ENCODE results near the gene DUS1L. TPM values are rescaled to one million over a fixed set of nuclear protein-coding genes. Genes with fewer than 3 reads are reported as not detected.

DUS1L gene
- polyA plus RNA-seq, 1 donor, result 90.4 TPM

DNA sequence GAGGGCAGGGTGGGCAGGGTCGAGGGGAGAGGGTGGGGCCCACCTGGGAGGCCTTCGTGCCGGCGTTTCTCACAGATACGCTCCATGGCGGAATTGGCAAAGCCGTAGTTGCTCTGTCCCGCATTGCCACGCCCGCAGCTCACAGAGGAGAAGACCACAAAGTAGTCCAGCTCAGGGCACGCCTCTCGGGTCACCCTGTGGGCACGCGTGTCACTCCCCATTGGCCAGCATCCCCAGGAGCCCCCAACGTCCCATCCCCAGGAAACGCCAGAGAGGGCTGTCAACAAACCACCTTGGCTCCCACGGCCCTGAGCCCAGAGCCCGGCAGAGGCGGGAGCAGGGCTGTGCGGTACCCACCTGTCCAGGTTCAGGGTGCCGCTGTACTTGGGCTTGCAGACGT lies 16.4 kb upstream of the DUS1L start:
- H3K4me1 ChIP-seq (ENCODE audit: control insufficient read depth, insufficient read depth, low read length), result peaks cover 3% of the 10 kb centered on the region

DNA sequence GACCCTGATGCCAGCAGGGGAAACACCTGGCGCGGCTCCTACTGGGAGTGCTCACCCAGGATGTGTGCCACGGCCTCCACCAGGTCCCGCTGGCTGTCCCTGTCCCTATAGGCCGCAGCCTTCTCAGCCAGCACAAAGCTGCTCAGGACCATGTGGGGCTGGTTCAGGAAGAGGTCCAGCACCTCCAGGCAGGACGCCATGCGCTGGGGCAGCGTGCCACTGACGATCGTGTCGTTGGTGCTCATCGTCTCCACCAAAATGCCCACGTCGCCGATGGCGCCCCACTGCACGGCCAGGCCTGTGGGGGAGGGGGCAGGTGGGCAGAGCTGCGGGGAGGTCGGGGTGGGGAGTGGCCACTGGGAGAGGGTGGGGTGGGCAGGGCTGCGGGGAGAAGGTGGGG lies 15.9 kb upstream of the DUS1L start:
- Histone ChIP-seq H3K9me3 (ENCODE audit: control insufficient read depth, low read depth, low read length) (peaks cover 4% of the 10 kb centered on the region), H3K27ac (ENCODE audit: low read length) (no peak overlapping the region), H3K4me3 (ENCODE audit: low read length) (no peak overlapping the region), H3K4me1 (ENCODE audit: control insufficient read depth, insufficient read depth, low read length) (peaks cover 3% of the 10 kb centered on the region), H3K27me3 (ENCODE audit: control insufficient read depth, insufficient read depth, low read length) (no peaks in the 10 kb centered on the region), H3K36me3 (ENCODE audit: control insufficient read depth, insufficient read depth, low read length) (peaks cover 69% of the 10 kb centered on the region)
- WGBS (ENCODE audit: insufficient coverage, low lambda C conversion rate), result no CpG with 5 or more reads among the region's 20 CpGs
- no peak for DNase-seq

More for the DNA sequence above, 16.4 kb upstream of the DUS1L start:
- no CpG with 5 or more reads among the region's 22 CpGs for WGBS (ENCODE audit: insufficient coverage, low lambda C conversion rate)
- H3K36me3 ChIP-seq (ENCODE audit: control insufficient read depth, insufficient read depth, low read length), result peaks cover 73% of the 10 kb centered on the region
- H3K27ac ChIP-seq (ENCODE audit: low read length), result no peak overlapping the region
- H3K27me3 ChIP-seq (ENCODE audit: control insufficient read depth, insufficient read depth, low read length), result no peaks in the 10 kb centered on the region
- H3K9me3 ChIP-seq (ENCODE audit: control insufficient read depth, low read depth, low read length), result peaks cover 4% of the 10 kb centered on the region
- no peak overlapping the region for H3K4me3 ChIP-seq (ENCODE audit: low read length)
- DNase-seq, result no peak

GRCh38 chr17:82080789-82081464 lies 15.3 kb upstream of the DUS1L start:
- Histone ChIP-seq H3K27me3 (ENCODE audit: control insufficient read depth, insufficient read depth, low read length) (no peaks in the 10 kb centered on the region), H3K27ac (ENCODE audit: low read length) (no peak overlapping the region), H3K4me1 (ENCODE audit: control insufficient read depth, insufficient read depth, low read length) (peaks cover 3% of the 10 kb centered on the region), H3K36me3 (ENCODE audit: control insufficient read depth, insufficient read depth, low read length) (peaks cover 63% of the 10 kb centered on the region), H3K4me3 (ENCODE audit: low read length) (no peak overlapping the region), H3K9me3 (ENCODE audit: control insufficient read depth, low read depth, low read length) (peaks cover 4% of the 10 kb centered on the region)
- no CpG with 5 or more reads among the region's 44 CpGs for WGBS (ENCODE audit: insufficient coverage, low lambda C conversion rate)
- DNase-seq, result no peak

DNA sequence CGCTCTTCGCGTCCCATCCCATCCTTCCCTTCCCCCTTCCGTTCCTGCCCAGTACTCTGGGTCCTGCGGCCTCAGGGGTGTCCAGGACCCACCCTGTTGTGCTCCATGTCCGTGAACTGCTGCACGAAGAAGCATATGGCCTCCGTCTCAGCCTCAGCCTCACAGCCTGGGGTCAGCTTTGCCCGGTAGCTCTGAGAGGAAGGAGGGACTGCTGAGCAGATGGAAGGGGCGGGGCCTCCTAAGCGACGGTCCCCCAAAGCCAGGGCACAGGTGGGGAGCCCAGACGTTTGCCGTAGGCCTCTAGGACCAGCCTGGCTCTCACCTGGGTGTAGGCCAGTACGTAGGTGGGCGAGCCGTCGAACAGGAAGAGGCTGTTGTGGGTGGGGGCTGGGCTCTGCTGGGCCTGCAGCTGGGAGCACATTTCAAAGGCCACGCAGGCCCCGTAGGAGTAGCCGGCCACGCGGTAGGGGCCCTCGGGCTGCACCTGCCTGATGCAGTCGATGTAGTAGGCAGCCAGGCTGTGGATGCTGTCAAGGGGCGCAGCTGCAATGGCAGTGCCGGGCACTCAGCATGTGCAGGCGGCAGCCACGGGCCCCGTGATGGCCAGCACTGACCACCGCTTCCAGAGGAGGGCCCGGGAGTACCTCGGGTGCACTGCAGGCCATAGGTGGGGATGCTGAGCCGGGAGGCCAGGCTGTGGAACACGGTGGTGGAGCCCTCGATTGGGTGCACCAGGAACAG lies 14.6 kb upstream of the DUS1L start:
- Histone ChIP-seq H3K4me3 (ENCODE audit: low read length) (no peak overlapping the region), H3K9me3 (ENCODE audit: control insufficient read depth, low read depth, low read length) (peaks cover 4% of the 10 kb centered on the region), H3K4me1 (ENCODE audit: control insufficient read depth, insufficient read depth, low read length) (peaks cover 3% of the 10 kb centered on the region), H3K27ac (ENCODE audit: low read length) (no peak overlapping the region), H3K36me3 (ENCODE audit: control insufficient read depth, insufficient read depth, low read length) (peaks cover 56% of the 10 kb centered on the region), H3K27me3 (ENCODE audit: control insufficient read depth, insufficient read depth, low read length) (no peaks in the 10 kb centered on the region)
- WGBS (ENCODE audit: insufficient coverage, low lambda C conversion rate), result no CpG with 5 or more reads among the region's 36 CpGs
- DNase-seq, result no peak

DNA sequence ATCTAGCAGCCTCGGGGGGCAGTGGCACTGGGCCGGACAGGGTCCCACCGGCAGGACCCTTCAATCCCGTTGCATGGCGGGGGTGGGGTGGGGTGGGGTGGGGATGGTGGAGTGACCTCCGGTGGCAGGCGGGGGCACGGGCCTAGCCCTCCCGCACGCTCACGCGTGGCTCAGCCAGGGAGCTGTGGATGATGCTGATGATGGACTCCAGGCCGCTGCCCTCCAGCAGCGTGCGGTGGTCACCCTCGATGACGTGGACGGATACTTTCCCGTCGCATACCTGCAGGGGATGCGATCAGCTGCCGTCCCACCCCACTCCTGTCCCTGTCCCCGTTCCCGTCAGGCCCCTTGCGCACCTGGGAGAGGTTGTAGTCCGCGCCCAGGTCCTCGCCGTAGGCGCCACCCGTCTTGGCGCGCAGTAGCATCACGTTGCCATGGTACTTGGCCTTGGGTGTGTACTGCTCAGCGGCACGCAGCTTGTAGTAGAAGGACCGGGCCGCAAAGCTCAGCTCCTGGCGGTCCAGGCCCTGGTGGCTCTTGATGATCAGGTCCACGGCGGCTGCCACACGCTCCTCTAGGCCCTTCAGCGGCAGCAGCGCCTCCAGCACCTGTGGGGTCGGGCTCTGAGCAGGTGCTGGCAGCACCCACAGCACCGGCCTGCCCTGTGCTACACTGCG lies 13.5 kb upstream of the DUS1L start:
- peaks cover 4% of the 10 kb centered on the region for H3K9me3 ChIP-seq (ENCODE audit: control insufficient read depth, low read depth, low read length)
- peaks cover 46% of the 10 kb centered on the region for H3K36me3 ChIP-seq (ENCODE audit: control insufficient read depth, insufficient read depth, low read length)
- H3K4me1 ChIP-seq (ENCODE audit: control insufficient read depth, insufficient read depth, low read length), result peaks cover 3% of the 10 kb centered on the region
- no peak for DNase-seq
- WGBS (ENCODE audit: insufficient coverage, low lambda C conversion rate), result no CpG with 5 or more reads among the region's 47 CpGs
- no peak overlapping the region for H3K4me3 ChIP-seq (ENCODE audit: low read length)
- no peaks in the 10 kb centered on the region for H3K27me3 ChIP-seq (ENCODE audit: control insufficient read depth, insufficient read depth, low read length)
- H3K27ac ChIP-seq (ENCODE audit: low read length), result no peak overlapping the region

- no peak for DNase-seq
- Histone ChIP-seq H3K27ac (ENCODE audit: low read length) (no peak overlapping the region), H3K27me3 (ENCODE audit: control insufficient read depth, insufficient read depth, low read length) (no peaks in the 10 kb centered on the region), H3K4me3 (ENCODE audit: low read length) (no peak overlapping the region), H3K4me1 (ENCODE audit: control insufficient read depth, insufficient read depth, low read length) (peaks cover 3% of the 10 kb centered on the region), H3K9me3 (ENCODE audit: control insufficient read depth, low read depth, low read length) (peaks cover 4% of the 10 kb centered on the region), H3K36me3 (ENCODE audit: control insufficient read depth, insufficient read depth, low read length) (peaks cover 40% of the 10 kb centered on the region)
- whole genome bisulfite sequencing (ENCODE audit: insufficient coverage, low lambda C conversion rate), result no CpG with 5 or more reads among the region's 18 CpGs
Measured at GRCh38 chr17:82078433-82078832, 12.8 kb upstream of the DUS1L start.

DNA sequence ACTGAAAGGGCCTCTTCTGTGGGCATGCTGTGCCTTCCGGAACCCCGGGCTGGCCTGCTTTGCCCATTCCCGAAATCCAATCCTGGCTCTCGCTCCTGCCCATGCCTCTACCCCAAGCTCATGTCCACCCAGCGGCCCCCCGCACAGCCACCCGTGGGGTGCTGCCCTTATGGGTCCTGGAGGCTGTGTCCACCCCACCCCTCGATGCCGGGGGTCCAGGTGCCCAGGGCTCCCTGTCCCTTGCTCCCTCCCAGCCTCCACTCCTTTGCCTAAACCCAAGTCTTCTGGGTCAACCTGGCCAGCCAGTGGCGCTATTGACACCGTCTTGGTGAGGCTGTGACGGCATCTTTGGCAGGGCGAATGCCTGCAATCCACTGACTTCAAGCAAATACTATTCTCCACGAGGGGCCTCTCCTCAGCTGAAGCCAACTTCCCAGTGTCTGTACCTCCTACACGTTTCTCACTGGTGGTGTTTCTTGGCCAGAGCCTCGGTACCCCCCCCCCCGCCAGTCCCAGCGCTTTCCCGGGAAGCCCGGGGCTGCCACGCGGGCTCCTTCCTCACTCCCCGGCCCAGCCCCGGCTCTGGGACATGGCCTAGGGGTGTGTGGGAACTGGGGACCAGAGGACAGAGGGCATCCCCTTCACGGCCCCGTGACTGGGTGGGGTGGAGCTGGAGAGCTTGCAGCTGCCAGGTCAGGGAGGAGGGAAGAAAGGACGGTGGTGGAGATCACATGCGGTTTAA lies 12.2 kb upstream of the DUS1L start:
- Histone ChIP-seq H3K36me3 (ENCODE audit: control insufficient read depth, insufficient read depth, low read length) (peaks cover 33% of the 10 kb centered on the region), H3K4me1 (ENCODE audit: control insufficient read depth, insufficient read depth, low read length) (peaks cover 3% of the 10 kb centered on the region), H3K9me3 (ENCODE audit: control insufficient read depth, low read depth, low read length) (peaks cover 4% of the 10 kb centered on the region), H3K4me3 (ENCODE audit: low read length) (no peak overlapping the region), H3K27me3 (ENCODE audit: control insufficient read depth, insufficient read depth, low read length) (no peaks in the 10 kb centered on the region), H3K27ac (ENCODE audit: low read length) (no peak overlapping the region)
- no CpG with 5 or more reads among the region's 28 CpGs for WGBS (ENCODE audit: insufficient coverage, low lambda C conversion rate)
- DNase-seq, result peak in 1 of 2 donors; percentile 75

DNA sequence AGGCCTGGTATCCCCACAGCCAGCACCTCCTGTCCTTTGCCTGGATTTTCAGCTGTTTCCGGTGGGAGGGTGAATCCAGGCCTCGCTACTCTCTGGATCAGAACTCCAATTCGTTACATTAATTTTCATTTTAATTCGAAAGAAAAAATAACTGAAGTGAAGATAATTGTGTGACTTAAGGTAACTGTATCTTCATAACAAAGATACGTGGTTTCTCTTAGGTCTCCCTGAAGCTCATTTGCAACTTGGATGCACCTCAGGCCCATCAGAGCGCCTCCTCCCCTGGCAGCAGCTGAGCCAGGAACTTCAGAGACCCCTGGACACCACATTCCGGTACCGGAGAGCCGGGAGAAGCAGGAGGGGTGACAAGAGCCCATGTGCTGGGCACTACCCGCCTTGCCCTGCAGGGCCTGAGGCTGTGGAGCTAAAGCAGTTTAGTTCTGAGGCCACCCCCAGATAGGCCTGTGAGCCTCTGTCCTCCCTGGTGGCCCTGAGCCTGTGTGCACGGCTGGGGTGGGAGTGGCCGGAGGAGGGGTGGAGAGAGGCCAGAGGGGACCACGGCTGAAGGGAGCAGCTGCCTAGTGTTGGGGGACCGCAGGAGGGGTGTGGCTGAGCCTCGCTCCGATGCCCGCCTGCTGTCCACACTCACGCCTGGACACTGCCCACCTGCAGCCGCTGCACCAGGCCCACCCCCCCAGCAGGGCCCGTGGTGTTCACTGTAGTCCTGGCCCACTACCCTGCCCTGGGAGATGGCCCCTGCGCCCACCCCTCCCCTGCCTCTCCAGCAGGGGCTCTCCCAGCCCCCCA lies 11.4 kb upstream of the DUS1L start:
- no peak overlapping the region for H3K27ac ChIP-seq (ENCODE audit: low read length)
- no peaks in the 10 kb centered on the region for H3K27me3 ChIP-seq (ENCODE audit: control insufficient read depth, insufficient read depth, low read length)
- peaks cover 4% of the 10 kb centered on the region for H3K9me3 ChIP-seq (ENCODE audit: control insufficient read depth, low read depth, low read length)
- DNase-seq, result no peak
- 100% methylated on average over 4 of the region's 21 CpGs for WGBS (ENCODE audit: insufficient coverage, low lambda C conversion rate)
- H3K4me1 ChIP-seq (ENCODE audit: control insufficient read depth, insufficient read depth, low read length), result peaks cover 3% of the 10 kb centered on the region
- H3K4me3 ChIP-seq (ENCODE audit: low read length), result no peak overlapping the region
- peaks cover 25% of the 10 kb centered on the region for H3K36me3 ChIP-seq (ENCODE audit: control insufficient read depth, insufficient read depth, low read length)

DNA sequence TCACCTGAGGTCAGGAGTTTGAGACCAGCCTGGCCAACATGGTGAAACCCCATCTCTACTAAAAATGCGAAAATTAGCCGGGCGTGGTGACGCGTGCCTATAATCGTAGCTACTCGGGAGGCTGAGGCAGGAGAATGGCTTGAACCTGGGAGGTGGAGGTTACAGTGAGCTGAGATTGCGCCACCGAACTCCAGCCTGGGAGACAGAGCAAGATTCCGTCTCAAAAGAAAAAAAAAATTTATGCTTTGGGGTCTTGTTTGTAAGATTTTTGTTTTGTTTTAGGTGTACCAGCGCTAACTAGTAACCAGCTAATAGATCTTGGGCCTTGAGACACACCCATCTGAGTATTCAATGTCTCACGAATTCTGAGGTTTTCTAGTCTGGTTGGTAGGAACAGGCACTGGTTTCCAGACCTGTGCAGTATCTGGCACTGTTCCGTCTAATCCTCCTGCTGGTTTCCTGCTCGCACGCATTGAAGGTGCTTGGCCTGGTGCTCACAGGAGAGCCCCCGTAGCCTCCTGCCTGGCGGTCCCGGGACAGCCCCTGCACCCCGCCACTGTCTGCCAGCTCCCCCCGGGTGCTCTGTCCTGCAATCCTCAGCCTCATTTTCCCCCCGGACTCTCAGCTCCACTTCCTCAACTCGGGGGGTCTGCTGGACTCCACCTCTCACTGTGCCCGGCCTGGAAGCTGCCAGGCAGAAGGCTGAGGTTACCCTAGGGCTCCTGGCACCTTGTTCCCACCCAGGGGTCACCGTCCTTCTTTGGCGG lies 10.6 kb upstream of the DUS1L start:
- no peaks in the 10 kb centered on the region for H3K27me3 ChIP-seq (ENCODE audit: control insufficient read depth, insufficient read depth, low read length)
- H3K27ac ChIP-seq (ENCODE audit: low read length), result no peak overlapping the region
- peaks cover 3% of the 10 kb centered on the region for H3K4me1 ChIP-seq (ENCODE audit: control insufficient read depth, insufficient read depth, low read length)
- no CpG with 5 or more reads among the region's 25 CpGs for WGBS (ENCODE audit: insufficient coverage, low lambda C conversion rate)
- no peak for DNase-seq
- H3K9me3 ChIP-seq (ENCODE audit: control insufficient read depth, low read depth, low read length), result peaks cover 4% of the 10 kb centered on the region
- H3K36me3 ChIP-seq (ENCODE audit: control insufficient read depth, insufficient read depth, low read length), result peaks cover 21% of the 10 kb centered on the region
- no peak overlapping the region for H3K4me3 ChIP-seq (ENCODE audit: low read length)

All from large intestine (tissue), 3 donors.